ENCODE results near the gene ABHD17C.

The ABHD17C gene

DNA sequence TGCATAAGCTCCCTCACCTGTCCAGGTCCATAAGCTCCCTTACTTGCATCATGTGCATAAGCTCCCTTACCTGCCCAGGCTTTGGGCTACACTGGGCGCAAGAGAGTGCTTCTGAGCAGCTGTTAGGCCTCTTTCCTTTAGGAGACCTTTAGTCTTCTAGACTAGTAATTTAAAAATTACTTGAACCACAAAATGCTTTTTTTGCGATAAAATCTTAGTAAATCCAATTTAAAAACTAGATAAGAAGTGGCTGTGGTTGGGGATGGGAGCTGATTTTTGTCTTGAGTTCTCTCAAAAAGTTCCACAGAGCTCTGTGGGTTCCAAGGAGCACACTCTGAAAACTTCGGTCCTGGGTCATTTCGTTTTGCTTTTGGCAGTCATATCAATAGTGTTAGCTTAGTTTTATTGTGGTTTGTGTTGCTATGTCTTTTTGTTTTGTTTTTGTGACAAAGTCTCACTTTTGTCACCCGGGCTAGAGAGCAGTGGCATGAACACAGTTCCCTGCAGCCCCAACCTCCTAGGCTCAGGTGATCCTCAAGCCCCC lies 90.8 kb downstream of the ABHD17C start:
- Histone ChIP-seq H3K9me3 (ENCODE audit: insufficient read depth, low read length) (no peaks in the 10 kb centered on the region), H3K9me2 (replicated peaks; ENCODE audit: insufficient read depth, low read length) (no peaks in the 10 kb centered on the region), H3K27me3 (ENCODE audit: low read length) (no peaks in the 10 kb centered on the region), H3K79me2 (ENCODE audit: insufficient read depth, low read length) (no peaks in the 10 kb centered on the region), H3K4me3 (ENCODE audit: insufficient read depth, low read length, poor library complexity, severe bottlenecking) (no peak overlapping the region), H3K27ac (ENCODE audit: low read depth, low read length) (no peak overlapping the region), H3K9ac (ENCODE audit: low read length) (no peak overlapping the region), H3K36me3 (ENCODE audit: low read length) (no peaks in the 10 kb centered on the region), H4K20me1 (ENCODE audit: low read depth, low read length) (no peaks in the 10 kb centered on the region), H2AFZ (ENCODE audit: low read depth, low read length, severe bottlenecking) (no peak overlapping the region), H3K4me2 (ENCODE audit: low read depth, low read length, poor library complexity, severe bottlenecking) (no peak overlapping the region), H3F3A (ENCODE audit: insufficient read depth) (no peaks in the 10 kb centered on the region)
- TF ChIP-seq EZH2phosphoT487 (conservative IDR thresholded peaks at IDR 0.05; ENCODE audit: low read length) = no peak
- TF ChIP-seq, protein P1, sequence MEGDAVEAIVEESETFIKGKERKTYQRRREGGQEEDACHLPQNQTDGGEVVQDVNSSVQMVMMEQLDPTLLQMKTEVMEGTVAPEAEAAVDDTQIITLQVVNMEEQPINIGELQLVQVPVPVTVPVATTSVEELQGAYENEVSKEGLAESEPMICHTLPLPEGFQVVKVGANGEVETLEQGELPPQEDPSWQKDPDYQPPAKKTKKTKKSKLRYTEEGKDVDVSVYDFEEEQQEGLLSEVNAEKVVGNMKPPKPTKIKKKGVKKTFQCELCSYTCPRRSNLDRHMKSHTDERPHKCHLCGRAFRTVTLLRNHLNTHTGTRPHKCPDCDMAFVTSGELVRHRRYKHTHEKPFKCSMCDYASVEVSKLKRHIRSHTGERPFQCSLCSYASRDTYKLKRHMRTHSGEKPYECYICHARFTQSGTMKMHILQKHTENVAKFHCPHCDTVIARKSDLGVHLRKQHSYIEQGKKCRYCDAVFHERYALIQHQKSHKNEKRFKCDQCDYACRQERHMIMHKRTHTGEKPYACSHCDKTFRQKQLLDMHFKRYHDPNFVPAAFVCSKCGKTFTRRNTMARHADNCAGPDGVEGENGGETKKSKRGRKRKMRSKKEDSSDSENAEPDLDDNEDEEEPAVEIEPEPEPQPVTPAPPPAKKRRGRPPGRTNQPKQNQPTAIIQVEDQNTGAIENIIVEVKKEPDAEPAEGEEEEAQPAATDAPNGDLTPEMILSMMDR (IDR thresholded peaks at IDR 0.05; ENCODE audit: insufficient read depth, low read length, poor library complexity, severe bottlenecking) = no peak

DNA sequence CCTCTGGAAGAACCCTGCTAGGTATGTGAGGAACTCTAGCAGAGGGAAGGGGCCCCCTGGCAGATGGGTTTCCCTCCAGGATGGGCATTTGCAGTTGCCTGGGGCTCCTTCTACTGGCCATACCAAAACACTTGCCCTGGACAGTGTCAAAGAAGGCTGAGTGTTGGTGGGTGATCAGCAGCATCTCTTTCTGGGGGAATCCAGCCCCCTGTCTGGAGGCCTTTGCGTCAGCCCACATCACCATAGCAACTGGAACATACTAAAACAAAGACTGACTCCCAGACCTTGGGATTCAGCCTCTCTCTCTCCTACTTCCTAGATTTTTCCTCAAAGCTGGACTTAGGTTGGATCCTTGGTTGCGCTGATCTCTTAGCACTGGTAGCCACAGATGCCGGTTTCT lies 92.2 kb downstream of the ABHD17C start:
- Histone ChIP-seq H4K20me1 (ENCODE audit: low read depth, low read length) (no peaks in the 10 kb centered on the region), H3K9ac (ENCODE audit: low read length) (no peak overlapping the region), H3K36me3 (ENCODE audit: low read length) (no peaks in the 10 kb centered on the region), H3K27ac (ENCODE audit: low read depth, low read length) (no peak overlapping the region), H3K27me3 (ENCODE audit: low read length) (no peaks in the 10 kb centered on the region), H3K4me2 (ENCODE audit: low read depth, low read length, poor library complexity, severe bottlenecking) (no peak overlapping the region), H3K9me2 (replicated peaks; ENCODE audit: insufficient read depth, low read length) (no peaks in the 10 kb centered on the region), H2AFZ (ENCODE audit: low read depth, low read length, severe bottlenecking) (no peak overlapping the region), H3K79me2 (ENCODE audit: insufficient read depth, low read length) (no peaks in the 10 kb centered on the region), H3F3A (ENCODE audit: insufficient read depth) (no peaks in the 10 kb centered on the region), H3K9me3 (ENCODE audit: insufficient read depth, low read length) (no peaks in the 10 kb centered on the region), H3K4me3 (ENCODE audit: insufficient read depth, low read length, poor library complexity, severe bottlenecking) (no peak overlapping the region)
- TF ChIP-seq, protein P1 (IDR thresholded peaks at IDR 0.05; ENCODE audit: insufficient read depth, low read length, poor library complexity, severe bottlenecking) = no peak
- no peak for TF ChIP-seq EZH2phosphoT487 (conservative IDR thresholded peaks at IDR 0.05; ENCODE audit: low read length)

DNA sequence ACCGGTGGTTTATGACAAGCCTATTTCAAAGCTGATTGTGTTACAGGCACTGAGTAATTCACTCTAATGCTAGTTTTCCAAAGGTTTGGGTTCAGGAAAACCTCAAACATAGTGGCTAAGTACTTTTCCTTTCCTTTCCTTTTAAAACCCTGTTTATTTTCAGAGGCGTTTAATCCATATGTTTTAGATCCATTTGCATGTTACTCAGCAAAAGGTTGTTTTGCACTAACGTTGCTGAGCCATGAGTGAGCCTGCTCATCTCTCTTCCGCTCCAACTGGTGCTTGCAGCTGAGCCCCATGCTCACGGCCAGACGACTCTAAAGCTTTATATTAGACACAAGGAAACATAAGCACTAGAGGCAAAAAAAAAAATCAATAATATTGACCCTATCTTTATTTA lies 93.4 kb downstream of the ABHD17C start:
- Histone ChIP-seq H3K9ac (ENCODE audit: low read length) (no peak overlapping the region), H4K20me1 (ENCODE audit: low read depth, low read length) (no peaks in the 10 kb centered on the region), H3K27ac (ENCODE audit: low read depth, low read length) (no peak overlapping the region), H3K36me3 (ENCODE audit: low read length) (no peaks in the 10 kb centered on the region), H3K9me2 (replicated peaks; ENCODE audit: insufficient read depth, low read length) (no peaks in the 10 kb centered on the region), H3K4me2 (ENCODE audit: low read depth, low read length, poor library complexity, severe bottlenecking) (no peak overlapping the region), H3K4me3 (ENCODE audit: insufficient read depth, low read length, poor library complexity, severe bottlenecking) (no peak overlapping the region), H3K27me3 (ENCODE audit: low read length) (no peaks in the 10 kb centered on the region), H2AFZ (ENCODE audit: low read depth, low read length, severe bottlenecking) (no peak overlapping the region), H3K9me3 (ENCODE audit: insufficient read depth, low read length) (no peaks in the 10 kb centered on the region), H3K79me2 (ENCODE audit: insufficient read depth, low read length) (no peaks in the 10 kb centered on the region), H3F3A (ENCODE audit: insufficient read depth) (no peaks in the 10 kb centered on the region)
- TF ChIP-seq EZH2phosphoT487 (conservative IDR thresholded peaks at IDR 0.05; ENCODE audit: low read length) = no peak
- TF ChIP-seq, protein P1 (IDR thresholded peaks at IDR 0.05; ENCODE audit: insufficient read depth, low read length, poor library complexity, severe bottlenecking) = no peak

Data from SU-DHL-6 (cell line).